HCT116 (cell line): ENCODE results near the gene LSM7. TPM values are rescaled to one million over a fixed set of nuclear protein-coding genes. Genes with fewer than 3 reads are reported as not detected.

Source experiments
- ATAC-seq: fragments of 200-7000 bp; cut with Tn5 transposase; 2 replicates; pipeline ENCODE4 v1.9.1; 2020; ENCODE audit warnings: mild to moderate bottlenecking, moderate library complexity
- BruUV-seq: library from RNA; stranded (reverse); fragments of 400-500 nt; replicated peaks from 2 replicates; lab custom pipeline; 2021; lab: Mats Ljungman, UMichigan
- CTCF ChIA-PET: fragments of 300-600 bp; sonication (Branson Sonifier 250); formaldehyde crosslinking; loops from one replicate; lab custom pipeline; 2021; ENCODE audit warnings: antibody characterized with exemption; lab: Charles Lee
- POLR2A ChIA-PET: fragments of 300-600, 350-600 bp; sonication (Branson Sonifier 250); formaldehyde crosslinking; loops from one replicate; lab custom pipeline; 2021; ENCODE audit warnings: antibody characterized with exemption; lab: Charles Lee
- RAD21 ChIA-PET, 2 experiments: fragments of 300-600 bp; sonication (Branson Sonifier 250); formaldehyde crosslinking; loops; one replicate each; lab custom pipeline; 2023; ENCODE audit warnings: low total read pairs in 2 of 2; ENCODE audit not compliant: uncharacterized antibody in 2 of 2, unreplicated experiment in 2 of 2, low non-redundant PET in 1 of 2; lab: Charles Lee
- DNase-seq: peaks from one replicate; pipeline ENCODE4 v3.0.0-alpha.2; 2010; ENCODE audit warnings: low read depth, low spot score
- H2AFZ ChIP-seq: fragments of 200-600 bp; shearing (Covaris generic), sonication (generic); 2 replicates; pipeline ENCODE4 v1.6.1; 2017; ENCODE audit warnings: low read depth, mixed run types, mixed read lengths, antibody characterized with exemption, low read length; ENCODE audit not compliant: poor library complexity, severe bottlenecking
- H3K27ac ChIP-seq: 2 replicates; pipeline ENCODE4 v1.5.1; 2012; ENCODE audit warnings: low read depth, low read length
- H3K27me3 ChIP-seq: fragments of 200-600 bp; sonication (generic); 2 replicates; pipeline ENCODE4 v1.6.1; 2016; ENCODE audit warnings: mixed run types, low read length, mixed read lengths; ENCODE audit not compliant: insufficient read depth
- H3K36me3 ChIP-seq, 2 experiments: fragments of 200-500 bp in 1 of 2; fragments of 200-600 bp in 1 of 2; sonication (Bioruptor generic) in 1 of 2; sonication (generic) in 1 of 2; 2 replicates each; pipeline versions ENCODE4 v1.5.1 to v1.6.1; 2014 to 2016; ENCODE audit warnings: low read length in 2 of 2, inconsistent platforms in 1 of 2, mixed read lengths in 1 of 2, mixed run types in 1 of 2; ENCODE audit not compliant: insufficient read depth in 2 of 2, control insufficient read depth in 1 of 2
- H3K4me1 ChIP-seq, 2 experiments: fragments of 200-600 bp in 1 of 2; sonication (generic) in 1 of 2; 2 replicates each; pipeline versions ENCODE4 v1.5.1 to v1.6.1; 2012 to 2017; ENCODE audit warnings: low read length in 2 of 2, inconsistent platforms in 1 of 2, mild to moderate bottlenecking in 1 of 2, mixed read lengths in 1 of 2, mixed run types in 1 of 2, moderate library complexity in 1 of 2; ENCODE audit not compliant: insufficient read depth in 2 of 2, control insufficient read depth in 1 of 2
- H3K4me2 ChIP-seq: fragments of 200-600 bp; sonication (generic); 2 replicates; pipeline ENCODE4 v1.6.1; 2017; ENCODE audit warnings: mixed run types, low read length, mixed read lengths
- H3K4me3 ChIP-seq, 2 experiments: fragments of 200-600 bp in 1 of 2; sonication (generic) in 1 of 2; replicated peaks in 1 of 2; 2 replicates each; pipeline ENCODE4 v1.5.1; 2011 to 2016; ENCODE audit warnings: low read length in 2 of 2, control low read depth in 1 of 2, low read depth in 1 of 2, mild to moderate bottlenecking in 1 of 2, mixed read lengths in 1 of 2, mixed run types in 1 of 2
- H3K79me2 ChIP-seq: fragments of 200-600 bp; sonication (generic); 2 replicates; pipeline ENCODE4 v1.6.1; 2017; ENCODE audit warnings: mild to moderate bottlenecking, mixed run types, low read length, moderate library complexity, mixed read lengths; ENCODE audit not compliant: insufficient read depth
- H3K9ac ChIP-seq: fragments of 200-600 bp; sonication (generic); 2 replicates; pipeline ENCODE4 v1.6.1; 2016; ENCODE audit warnings: low read length, mixed read lengths
- H3K9me2 ChIP-seq: fragments of 200-600 bp; sonication (generic), shearing (Covaris generic); 2 replicates; pipeline ENCODE4 v1.6.1; 2017; ENCODE audit warnings: mixed run types, mild to moderate bottlenecking, moderate library complexity; ENCODE audit not compliant: insufficient read depth
- H3K9me3 ChIP-seq, 2 experiments: fragments of 200-500 bp in 1 of 2; fragments of 200-600 bp in 1 of 2; sonication (Bioruptor generic) in 1 of 2; sonication (generic) in 1 of 2; 2 replicates each; pipeline ENCODE4 v1.6.1; 2014 to 2017; ENCODE audit warnings: low read length in 2 of 2, mixed read lengths in 2 of 2, inconsistent platforms in 1 of 2, low read depth in 1 of 2, mild to moderate bottlenecking in 1 of 2, mixed run types in 1 of 2, moderate library complexity in 1 of 2; ENCODE audit not compliant: control insufficient read depth in 1 of 2, insufficient read depth in 1 of 2
- H4K20me1 ChIP-seq: fragments of 200-600 bp; sonication (generic), shearing (Covaris generic); 2 replicates; pipeline ENCODE4 v1.6.1; 2017; ENCODE audit warnings: mixed run types, mild to moderate bottlenecking, moderate library complexity; ENCODE audit not compliant: insufficient read depth
- CBX3 ChIP-seq: IDR thresholded peaks from 2 replicates; pipeline ENCODE4 v1.6.1; 2012; ENCODE audit warnings: low read depth
- CEBPB ChIP-seq: IDR thresholded peaks from 2 replicates; pipeline ENCODE4 v1.6.1; 2012; ENCODE audit warnings: low read depth
- EGR1 ChIP-seq: IDR thresholded peaks from 2 replicates; pipeline ENCODE4 v1.6.1; 2012; ENCODE audit warnings: low read depth
- ELF1 ChIP-seq: IDR thresholded peaks from 2 replicates; pipeline ENCODE4 v1.6.1; 2012; ENCODE audit warnings: low read depth, borderline replicate concordance
- EZH2 ChIP-seq: fragments of 200-600 bp; sonication (generic); IDR thresholded peaks from 2 replicates; pipeline ENCODE4 v1.6.1; 2017; ENCODE audit warnings: antibody characterized with exemption, mixed run types
- EZH2phosphoT487 ChIP-seq: fragments of 200-600 bp; IDR thresholded peaks from 2 replicates; pipeline ENCODE4 v1.6.1; 2018; ENCODE audit warnings: antibody characterized with exemption, borderline replicate concordance
- FOSL1 ChIP-seq: IDR thresholded peaks from 2 replicates; pipeline ENCODE4 v1.6.1; 2012; ENCODE audit warnings: low read depth
- JUND ChIP-seq: IDR thresholded peaks from 2 replicates; pipeline ENCODE4 v1.6.1; 2012
- POLR2AphosphoS5 ChIP-seq: IDR thresholded peaks from 2 replicates; pipeline ENCODE4 v1.6.1; 2011; ENCODE audit warnings: mild to moderate bottlenecking, low read depth, low read length, moderate library complexity
- RAD21 ChIP-seq: IDR thresholded peaks from 2 replicates; pipeline ENCODE4 v1.6.1; 2012; ENCODE audit warnings: low read depth, mild to moderate bottlenecking
- SIN3A ChIP-seq: IDR thresholded peaks from 2 replicates; pipeline ENCODE4 v1.6.1; 2012; ENCODE audit warnings: low read depth
- SP1 ChIP-seq: IDR thresholded peaks from 2 replicates; pipeline ENCODE4 v1.6.1; 2012; ENCODE audit warnings: low read depth
- SRF ChIP-seq: IDR thresholded peaks from 2 replicates; pipeline ENCODE4 v1.6.1; 2012; ENCODE audit warnings: low read depth
- TCF7L2 ChIP-seq: IDR thresholded peaks from 2 replicates; pipeline ENCODE4 v1.7.0; 2011; ENCODE audit warnings: borderline replicate concordance, inconsistent platforms; ENCODE audit not compliant: insufficient read depth, insufficient read length; ENCODE audit errors: extremely low read depth
- ZFX ChIP-seq: fragments of 450-650 bp; IDR thresholded peaks from 2 replicates; pipeline ENCODE4 v1.6.1; 2017
- ZNF274 ChIP-seq: fragments of 200-500 bp; sonication (Bioruptor generic); IDR thresholded peaks from 2 replicates; pipeline ENCODE4 v1.6.1; 2014; ENCODE audit warnings: mild to moderate bottlenecking, low read depth, low read length, inconsistent platforms
- intact Hi-C: fragments of 100-400 bp; cut with micrococcal nuclease; formaldehyde crosslinking; loops from 2 replicates; pipeline ENCODE4 v1.10.0; 2022
- total RNA-seq: library from RNA; stranded (reverse); gene quantifications from one replicate; pipeline ENCODE4 v1.2.1, GENCODE V29; 2021; ENCODE audit not compliant: unreplicated experiment
- TF ChIP-seq, protein P1 (sequence below): IDR thresholded peaks from 2 replicates; pipeline ENCODE4 v1.6.1; 2012
- TF ChIP-seq, protein P2 (sequence below): IDR thresholded peaks from 2 replicates; pipeline ENCODE4 v1.6.1; 2011; ENCODE audit warnings: mild to moderate bottlenecking, low read length, moderate library complexity; ENCODE audit not compliant: insufficient replicate concordance; ENCODE audit errors: extremely low read depth
- TF ChIP-seq, protein P3 (sequence below), 3 experiments: fragments of 200-600 bp in 1 of 3; sonication (generic) in 1 of 3; IDR thresholded peaks in 2 of 3; conservative IDR thresholded peaks in 1 of 3; 2 replicates each; pipeline ENCODE4 v1.5.1; 2012 to 2017; ENCODE audit warnings: low read depth in 2 of 3, low read length in 2 of 3, antibody characterized with exemption in 1 of 3, borderline replicate concordance in 1 of 3, control low read depth in 1 of 3, mild to moderate bottlenecking in 1 of 3, mixed read lengths in 1 of 3, mixed run types in 1 of 3, moderate library complexity in 1 of 3; ENCODE audit not compliant: insufficient read depth in 1 of 3
- TF ChIP-seq, protein P4 (sequence below): IDR thresholded peaks from 2 replicates; pipeline ENCODE4 v1.6.1; 2012; ENCODE audit warnings: low read depth

Gene LSM7
- total RNA-seq, 1 experiment from 2014 or later, result 190 TPM

DNA sequence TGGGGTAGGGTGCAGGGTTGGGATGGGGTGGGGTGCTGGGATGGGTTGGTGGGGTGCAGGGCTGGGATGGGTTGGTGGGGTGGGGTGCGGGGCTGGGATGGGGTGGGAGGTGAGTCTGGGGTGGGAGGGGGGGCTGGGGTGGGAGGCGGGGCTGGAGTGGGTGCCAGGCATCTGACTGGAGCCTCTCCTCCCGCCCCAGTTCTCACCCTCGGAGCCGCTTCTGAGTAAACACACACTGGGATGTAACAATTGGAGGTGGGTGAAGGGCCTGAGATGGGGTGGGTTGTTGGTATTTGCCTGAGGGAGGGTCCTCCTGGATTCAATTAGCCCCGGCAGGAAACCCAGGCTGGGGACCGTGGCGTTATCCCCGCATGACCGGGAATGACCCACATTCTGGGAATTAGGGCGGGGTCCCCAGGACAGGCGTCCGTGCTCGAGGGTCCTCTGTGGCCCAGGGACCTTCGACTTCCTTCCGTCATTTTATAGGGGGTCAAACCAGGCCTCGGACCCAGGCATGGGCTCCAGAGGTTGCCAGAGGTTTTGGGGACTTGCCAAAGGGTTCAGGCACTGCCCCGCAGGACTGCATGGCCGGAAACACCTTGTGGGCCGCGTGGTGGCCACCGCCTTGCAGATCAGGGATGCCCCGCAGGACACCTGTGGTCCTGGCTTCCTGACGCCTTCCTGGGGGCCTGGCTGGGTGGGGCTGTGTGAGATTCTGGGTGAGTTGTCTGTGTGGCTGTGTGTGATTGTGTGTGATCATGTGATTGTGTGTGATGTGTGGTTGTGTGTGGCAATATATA lies 33.1 kb upstream of the LSM7 start:
- H3K27ac ChIP-seq, result no peak overlapping the region
- intact Hi-C loops, result no loop called here
- TF ChIP-seq, protein P1, sequence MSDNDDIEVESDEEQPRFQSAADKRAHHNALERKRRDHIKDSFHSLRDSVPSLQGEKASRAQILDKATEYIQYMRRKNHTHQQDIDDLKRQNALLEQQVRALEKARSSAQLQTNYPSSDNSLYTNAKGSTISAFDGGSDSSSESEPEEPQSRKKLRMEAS, result no peak
- no peak for TF ChIP-seq CBX3
- TF ChIP-seq SIN3A, result no peak
- TF ChIP-seq, protein P2, sequence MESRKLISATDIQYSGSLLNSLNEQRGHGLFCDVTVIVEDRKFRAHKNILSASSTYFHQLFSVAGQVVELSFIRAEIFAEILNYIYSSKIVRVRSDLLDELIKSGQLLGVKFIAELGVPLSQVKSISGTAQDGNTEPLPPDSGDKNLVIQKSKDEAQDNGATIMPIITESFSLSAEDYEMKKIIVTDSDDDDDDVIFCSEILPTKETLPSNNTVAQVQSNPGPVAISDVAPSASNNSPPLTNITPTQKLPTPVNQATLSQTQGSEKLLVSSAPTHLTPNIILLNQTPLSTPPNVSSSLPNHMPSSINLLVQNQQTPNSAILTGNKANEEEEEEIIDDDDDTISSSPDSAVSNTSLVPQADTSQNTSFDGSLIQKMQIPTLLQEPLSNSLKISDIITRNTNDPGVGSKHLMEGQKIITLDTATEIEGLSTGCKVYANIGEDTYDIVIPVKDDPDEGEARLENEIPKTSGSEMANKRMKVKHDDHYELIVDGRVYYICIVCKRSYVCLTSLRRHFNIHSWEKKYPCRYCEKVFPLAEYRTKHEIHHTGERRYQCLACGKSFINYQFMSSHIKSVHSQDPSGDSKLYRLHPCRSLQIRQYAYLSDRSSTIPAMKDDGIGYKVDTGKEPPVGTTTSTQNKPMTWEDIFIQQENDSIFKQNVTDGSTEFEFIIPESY, result no peak
- TF ChIP-seq, protein P3, sequence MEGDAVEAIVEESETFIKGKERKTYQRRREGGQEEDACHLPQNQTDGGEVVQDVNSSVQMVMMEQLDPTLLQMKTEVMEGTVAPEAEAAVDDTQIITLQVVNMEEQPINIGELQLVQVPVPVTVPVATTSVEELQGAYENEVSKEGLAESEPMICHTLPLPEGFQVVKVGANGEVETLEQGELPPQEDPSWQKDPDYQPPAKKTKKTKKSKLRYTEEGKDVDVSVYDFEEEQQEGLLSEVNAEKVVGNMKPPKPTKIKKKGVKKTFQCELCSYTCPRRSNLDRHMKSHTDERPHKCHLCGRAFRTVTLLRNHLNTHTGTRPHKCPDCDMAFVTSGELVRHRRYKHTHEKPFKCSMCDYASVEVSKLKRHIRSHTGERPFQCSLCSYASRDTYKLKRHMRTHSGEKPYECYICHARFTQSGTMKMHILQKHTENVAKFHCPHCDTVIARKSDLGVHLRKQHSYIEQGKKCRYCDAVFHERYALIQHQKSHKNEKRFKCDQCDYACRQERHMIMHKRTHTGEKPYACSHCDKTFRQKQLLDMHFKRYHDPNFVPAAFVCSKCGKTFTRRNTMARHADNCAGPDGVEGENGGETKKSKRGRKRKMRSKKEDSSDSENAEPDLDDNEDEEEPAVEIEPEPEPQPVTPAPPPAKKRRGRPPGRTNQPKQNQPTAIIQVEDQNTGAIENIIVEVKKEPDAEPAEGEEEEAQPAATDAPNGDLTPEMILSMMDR (IDR thresholded peaks at IDR 0.05 in 2 of 3, conservative IDR thresholded peaks at IDR 0.05 in 1 of 3; ENCODE audit: borderline replicate concordance in 1 of 3, insufficient read depth in 1 of 3, low read depth in 2 of 3, low read length in 2 of 3), result no peak
- TF ChIP-seq ZNF274, result no peak
- TF ChIP-seq TCF7L2, result no peak
- TF ChIP-seq, protein P4, sequence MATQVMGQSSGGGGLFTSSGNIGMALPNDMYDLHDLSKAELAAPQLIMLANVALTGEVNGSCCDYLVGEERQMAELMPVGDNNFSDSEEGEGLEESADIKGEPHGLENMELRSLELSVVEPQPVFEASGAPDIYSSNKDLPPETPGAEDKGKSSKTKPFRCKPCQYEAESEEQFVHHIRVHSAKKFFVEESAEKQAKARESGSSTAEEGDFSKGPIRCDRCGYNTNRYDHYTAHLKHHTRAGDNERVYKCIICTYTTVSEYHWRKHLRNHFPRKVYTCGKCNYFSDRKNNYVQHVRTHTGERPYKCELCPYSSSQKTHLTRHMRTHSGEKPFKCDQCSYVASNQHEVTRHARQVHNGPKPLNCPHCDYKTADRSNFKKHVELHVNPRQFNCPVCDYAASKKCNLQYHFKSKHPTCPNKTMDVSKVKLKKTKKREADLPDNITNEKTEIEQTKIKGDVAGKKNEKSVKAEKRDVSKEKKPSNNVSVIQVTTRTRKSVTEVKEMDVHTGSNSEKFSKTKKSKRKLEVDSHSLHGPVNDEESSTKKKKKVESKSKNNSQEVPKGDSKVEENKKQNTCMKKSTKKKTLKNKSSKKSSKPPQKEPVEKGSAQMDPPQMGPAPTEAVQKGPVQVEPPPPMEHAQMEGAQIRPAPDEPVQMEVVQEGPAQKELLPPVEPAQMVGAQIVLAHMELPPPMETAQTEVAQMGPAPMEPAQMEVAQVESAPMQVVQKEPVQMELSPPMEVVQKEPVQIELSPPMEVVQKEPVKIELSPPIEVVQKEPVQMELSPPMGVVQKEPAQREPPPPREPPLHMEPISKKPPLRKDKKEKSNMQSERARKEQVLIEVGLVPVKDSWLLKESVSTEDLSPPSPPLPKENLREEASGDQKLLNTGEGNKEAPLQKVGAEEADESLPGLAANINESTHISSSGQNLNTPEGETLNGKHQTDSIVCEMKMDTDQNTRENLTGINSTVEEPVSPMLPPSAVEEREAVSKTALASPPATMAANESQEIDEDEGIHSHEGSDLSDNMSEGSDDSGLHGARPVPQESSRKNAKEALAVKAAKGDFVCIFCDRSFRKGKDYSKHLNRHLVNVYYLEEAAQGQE, result no peak
- TF ChIP-seq EZH2phosphoT487, result no peak
- no peak for TF ChIP-seq SRF
- no peak for TF ChIP-seq JUND
- no peak for TF ChIP-seq EGR1
- no peak for TF ChIP-seq ELF1
- TF ChIP-seq RAD21, result no peak
- TF ChIP-seq SP1, result no peak
- no peak for TF ChIP-seq CEBPB
- no peak for TF ChIP-seq EZH2
- TF ChIP-seq FOSL1, result no peak
- no peak for TF ChIP-seq ZFX
- no peak for TF ChIP-seq POLR2AphosphoS5
- H3K4me1 ChIP-seq, result no peaks in the 10 kb centered on the region
- H2AFZ ChIP-seq, result no peak overlapping the region
- ChIA-PET RAD21 (no interaction called here), CTCF (no interaction called here), POLR2A (no interaction called here)
- no peak overlapping the region for H3K4me3 ChIP-seq
- H3K9me3 ChIP-seq, result no peaks in the 10 kb centered on the region
- no peak; the same call in 1 of the 2 replicates for ATAC-seq
- no peak overlapping the region for H3K9ac ChIP-seq
- no peaks in the 10 kb centered on the region for H3K36me3 ChIP-seq
- H3K79me2 ChIP-seq, result no peaks in the 10 kb centered on the region
- no peak overlapping the region for H3K4me2 ChIP-seq
- BruUV-seq, result no TSS peak
- DNase-seq, result no peak
- H3K9me2 ChIP-seq, result no peaks in the 10 kb centered on the region
- peaks cover 4% of the 10 kb centered on the region; the same call in 1 of the 2 replicates for H3K27me3 ChIP-seq
- H4K20me1 ChIP-seq, result no peaks in the 10 kb centered on the region
